IMR-90 (cell line): ENCODE results near the gene SETD2.

Experiments used
- CTCF ChIP-seq: conservative IDR thresholded peaks from 2 replicates; pipeline ENCODE4 v1.5.1; 2012; ENCODE audit warnings: mild to moderate bottlenecking, low read depth, low read length, improper control_type of control experiment
- ELK1 ChIP-seq: fragments of 150-350 bp; IDR thresholded peaks from 2 replicates; pipeline ENCODE4 v1.6.1; 2016; ENCODE audit warnings: low read depth, mild to moderate bottlenecking, low read length, moderate library complexity, borderline replicate concordance
- MAFK ChIP-seq: IDR thresholded peaks from 2 replicates; pipeline ENCODE4 v1.6.1; 2012; ENCODE audit warnings: low read depth, low read length, improper control_type of control experiment
- MAZ ChIP-seq: IDR thresholded peaks from 2 replicates; pipeline ENCODE4 v1.6.1; 2012; ENCODE audit warnings: low read depth, mild to moderate bottlenecking, low read length, improper control_type of control experiment, moderate library complexity, borderline replicate concordance
- POLR2A ChIP-seq: IDR thresholded peaks from 2 replicates; pipeline ENCODE4 v1.6.1; 2012; ENCODE audit warnings: mild to moderate bottlenecking, low read depth, low read length
- RFX5 ChIP-seq: IDR thresholded peaks from 2 replicates; pipeline ENCODE4 v1.8.0; 2012; ENCODE audit warnings: low read depth, mild to moderate bottlenecking, low read length, moderate library complexity
- USF2 ChIP-seq: fragments of 150-350 bp; IDR thresholded peaks from 2 replicates; pipeline ENCODE4 v1.6.1; 2017; ENCODE audit warnings: mild to moderate bottlenecking, antibody characterized with exemption, low read length, low read depth

- TF ChIP-seq CTCF (no peak), POLR2A (no peak), RFX5 (no peak), MAZ (no peak), ELK1 (no peak), USF2 (no peak), MAFK (no peak)
Measured at GRCh38 chr3:47134311-47134710, 29.6 kb downstream of the SETD2 start.
